Loucy (cell line): ENCODE results near the gene SPATA13.
"Not testable (repeated sequence)": the region's sequence is repeated elsewhere in the genome, so short reads cannot be mapped to it uniquely, and the experiment has no call there.

ENCODE experiments used
- H2AFZ ChIP-seq: fragments of 200-600 bp; sonication (generic); 2 replicates; pipeline ENCODE4 v1.6.0; 2016; ENCODE audit warnings: antibody characterized with exemption, mild to moderate bottlenecking, low read length, moderate library complexity
- H3F3A ChIP-seq: fragments of 200-600 bp; 2 replicates; pipeline ENCODE4 v1.6.0; 2016; ENCODE audit warnings: antibody characterized with exemption, low read depth, mild to moderate bottlenecking
- H3K27me3 ChIP-seq: fragments of 200-600 bp; sonication (generic); 2 replicates; pipeline ENCODE4 v1.6.1; 2014; ENCODE audit warnings: low read length, mild to moderate bottlenecking; ENCODE audit not compliant: insufficient read depth, poor library complexity, severe bottlenecking
- H3K36me3 ChIP-seq: fragments of 200-600 bp; sonication (generic); 2 replicates; pipeline ENCODE4 v1.6.1; 2016; ENCODE audit warnings: low read length; ENCODE audit not compliant: insufficient read depth
- H3K4me1 ChIP-seq: fragments of 200-600 bp; sonication (generic); 2 replicates; pipeline ENCODE4 v1.5.1; 2014; ENCODE audit warnings: low read length, mild to moderate bottlenecking; ENCODE audit not compliant: insufficient read depth, poor library complexity, severe bottlenecking
- H3K4me2 ChIP-seq: fragments of 200-600 bp; sonication (generic); 2 replicates; pipeline ENCODE4 v1.6.0; 2014; ENCODE audit warnings: antibody characterized with exemption, low read length, low read depth, mild to moderate bottlenecking; ENCODE audit not compliant: poor library complexity, severe bottlenecking
- H3K4me3 ChIP-seq: fragments of 200-600 bp; sonication (generic); 2 replicates; pipeline ENCODE4 v1.5.1; 2014; ENCODE audit warnings: low read length, mild to moderate bottlenecking, mixed read lengths; ENCODE audit not compliant: poor library complexity, severe bottlenecking
- H3K79me2 ChIP-seq: fragments of 200-600 bp; sonication (generic); 2 replicates; pipeline ENCODE4 v1.6.1; 2014; ENCODE audit warnings: low read length; ENCODE audit not compliant: insufficient read depth
- H3K9ac ChIP-seq: fragments of 200-600 bp; sonication (generic); 2 replicates; pipeline ENCODE4 v1.6.0; 2014; ENCODE audit warnings: mild to moderate bottlenecking, low read depth, low read length, moderate library complexity; ENCODE audit not compliant: poor library complexity, severe bottlenecking
- H3K9me2 ChIP-seq: fragments of 200-600 bp; sonication (generic); replicated peaks from 2 replicates; pipeline ENCODE4 v1.6.1; 2016; ENCODE audit warnings: low read depth, low read length, mixed read lengths
- H3K9me3 ChIP-seq: fragments of 200-600 bp; sonication (generic); 2 replicates; pipeline ENCODE4 v1.6.1; 2014; ENCODE audit warnings: mild to moderate bottlenecking, antibody characterized with exemption, low read length, low read depth; ENCODE audit not compliant: insufficient read depth
- H4K20me1 ChIP-seq: fragments of 200-600 bp; sonication (generic); 2 replicates; pipeline ENCODE4 v1.6.0; 2014; ENCODE audit warnings: antibody characterized with exemption, low read length, mild to moderate bottlenecking; ENCODE audit not compliant: insufficient read depth, poor library complexity, severe bottlenecking
- EZH2phosphoT487 ChIP-seq: fragments of 200-600 bp; IDR thresholded peaks from 2 replicates; pipeline ENCODE4 v1.6.1; 2018; ENCODE audit warnings: antibody characterized with exemption, mild to moderate bottlenecking, moderate library complexity, borderline replicate concordance
- TF ChIP-seq, protein P1 (sequence below): fragments of 200-600 bp; sonication (generic); conservative IDR thresholded peaks from 2 replicates; pipeline ENCODE4 v1.5.1; 2014; ENCODE audit warnings: mild to moderate bottlenecking, antibody characterized with exemption, low read length

The SPATA13 gene

DNA sequence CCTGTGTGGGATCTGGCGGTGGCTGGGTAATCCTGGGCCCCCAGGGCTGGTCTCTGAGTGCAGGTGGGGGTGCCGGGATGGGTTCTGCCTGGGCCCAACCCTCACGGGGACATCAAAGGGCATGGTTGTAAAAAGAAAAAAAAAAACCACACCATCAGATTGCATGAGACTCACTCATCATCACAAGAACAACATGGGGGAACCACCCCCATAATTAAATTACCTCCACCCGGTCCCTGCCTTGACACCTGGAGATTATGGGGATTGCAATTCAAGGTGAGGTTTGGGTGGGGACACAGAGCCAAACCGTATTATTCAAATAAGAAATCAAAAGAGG, 163.2 kb downstream of the SPATA13 start:
- no peaks in the 10 kb centered on the region for H3K27me3 ChIP-seq
- H3K9me2 ChIP-seq, result no peaks in the 10 kb centered on the region
- H3K9me3 ChIP-seq, result no peaks in the 10 kb centered on the region
- TF ChIP-seq, protein P1, sequence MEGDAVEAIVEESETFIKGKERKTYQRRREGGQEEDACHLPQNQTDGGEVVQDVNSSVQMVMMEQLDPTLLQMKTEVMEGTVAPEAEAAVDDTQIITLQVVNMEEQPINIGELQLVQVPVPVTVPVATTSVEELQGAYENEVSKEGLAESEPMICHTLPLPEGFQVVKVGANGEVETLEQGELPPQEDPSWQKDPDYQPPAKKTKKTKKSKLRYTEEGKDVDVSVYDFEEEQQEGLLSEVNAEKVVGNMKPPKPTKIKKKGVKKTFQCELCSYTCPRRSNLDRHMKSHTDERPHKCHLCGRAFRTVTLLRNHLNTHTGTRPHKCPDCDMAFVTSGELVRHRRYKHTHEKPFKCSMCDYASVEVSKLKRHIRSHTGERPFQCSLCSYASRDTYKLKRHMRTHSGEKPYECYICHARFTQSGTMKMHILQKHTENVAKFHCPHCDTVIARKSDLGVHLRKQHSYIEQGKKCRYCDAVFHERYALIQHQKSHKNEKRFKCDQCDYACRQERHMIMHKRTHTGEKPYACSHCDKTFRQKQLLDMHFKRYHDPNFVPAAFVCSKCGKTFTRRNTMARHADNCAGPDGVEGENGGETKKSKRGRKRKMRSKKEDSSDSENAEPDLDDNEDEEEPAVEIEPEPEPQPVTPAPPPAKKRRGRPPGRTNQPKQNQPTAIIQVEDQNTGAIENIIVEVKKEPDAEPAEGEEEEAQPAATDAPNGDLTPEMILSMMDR, result no peak
- TF ChIP-seq EZH2phosphoT487, result no peak
- H3K9ac ChIP-seq, result no peak overlapping the region
- no peaks in the 10 kb centered on the region for H4K20me1 ChIP-seq
- no peaks in the 10 kb centered on the region for H3K4me1 ChIP-seq
- H3K79me2 ChIP-seq, result no peaks in the 10 kb centered on the region
- H3K36me3 ChIP-seq, result no peaks in the 10 kb centered on the region
- no peak overlapping the region for H3K4me3 ChIP-seq
- no peak overlapping the region for H3K4me2 ChIP-seq
- H2AFZ ChIP-seq, result no peak overlapping the region
- H3F3A ChIP-seq, result no peaks in the 10 kb centered on the region

DNA sequence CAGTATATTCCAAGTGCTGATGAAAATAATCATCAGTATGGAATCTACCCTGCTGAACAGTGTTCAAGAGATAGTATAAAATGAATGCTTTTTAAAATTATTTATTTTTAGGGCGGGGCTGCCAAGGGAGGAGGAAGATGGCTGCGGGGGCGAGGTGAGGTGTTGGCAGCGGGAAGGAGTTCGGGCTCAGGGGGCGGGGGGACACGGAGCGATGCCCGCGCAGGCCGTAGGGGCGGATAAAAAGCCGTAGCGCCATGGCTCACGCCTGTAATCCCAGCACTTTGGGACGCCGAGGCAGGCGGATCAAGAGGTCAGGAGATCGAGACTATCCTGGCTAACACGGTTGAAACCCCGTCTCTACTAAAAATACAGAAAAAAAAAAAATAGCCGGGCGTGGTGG, 167.1 kb downstream of the SPATA13 start:
- not testable (repeated sequence) for H3K27me3 ChIP-seq, H3K36me3 ChIP-seq, H3K79me2 ChIP-seq, H3K9ac ChIP-seq, H3K9me3 ChIP-seq, H4K20me1 ChIP-seq, H3K4me1 ChIP-seq, H3F3A ChIP-seq, H2AFZ ChIP-seq, H3K4me2 ChIP-seq, H3K4me3 ChIP-seq, H3K9me2 ChIP-seq

DNA sequence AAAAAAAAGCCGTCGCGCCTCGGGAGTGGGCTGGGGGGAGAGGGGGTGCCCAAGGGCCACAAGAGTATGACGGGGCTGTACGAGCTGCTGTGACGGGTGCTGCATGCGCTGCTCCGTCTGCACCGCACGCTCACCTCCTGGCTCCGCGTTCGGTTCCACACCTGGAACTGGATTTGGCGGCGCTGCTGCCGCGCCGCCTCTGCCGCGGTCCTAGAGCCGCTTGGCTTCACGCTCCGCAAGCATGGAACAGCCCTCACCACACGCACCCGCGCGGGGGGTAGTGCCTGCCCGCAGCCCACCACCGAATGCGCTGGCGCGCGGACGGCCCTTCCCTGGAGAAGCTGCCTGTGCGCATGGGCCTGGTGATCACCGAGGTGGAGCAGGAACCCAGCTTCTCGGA, 167.6 kb downstream of the SPATA13 start:
- no peak overlapping the region for H3K4me3 ChIP-seq
- no peaks in the 10 kb centered on the region for H3K36me3 ChIP-seq
- H3K9me3 ChIP-seq, result no peaks in the 10 kb centered on the region
- H3K27me3 ChIP-seq, result no peaks in the 10 kb centered on the region
- no peaks in the 10 kb centered on the region for H4K20me1 ChIP-seq
- H2AFZ ChIP-seq, result no peak overlapping the region
- no peak overlapping the region for H3K4me2 ChIP-seq
- no peaks in the 10 kb centered on the region for H3K4me1 ChIP-seq
- no peak for TF ChIP-seq EZH2phosphoT487
- TF ChIP-seq, protein P1, result no peak
- no peaks in the 10 kb centered on the region for H3K9me2 ChIP-seq
- H3F3A ChIP-seq, result no peaks in the 10 kb centered on the region
- no peak overlapping the region for H3K9ac ChIP-seq
- H3K79me2 ChIP-seq, result no peaks in the 10 kb centered on the region

DNA sequence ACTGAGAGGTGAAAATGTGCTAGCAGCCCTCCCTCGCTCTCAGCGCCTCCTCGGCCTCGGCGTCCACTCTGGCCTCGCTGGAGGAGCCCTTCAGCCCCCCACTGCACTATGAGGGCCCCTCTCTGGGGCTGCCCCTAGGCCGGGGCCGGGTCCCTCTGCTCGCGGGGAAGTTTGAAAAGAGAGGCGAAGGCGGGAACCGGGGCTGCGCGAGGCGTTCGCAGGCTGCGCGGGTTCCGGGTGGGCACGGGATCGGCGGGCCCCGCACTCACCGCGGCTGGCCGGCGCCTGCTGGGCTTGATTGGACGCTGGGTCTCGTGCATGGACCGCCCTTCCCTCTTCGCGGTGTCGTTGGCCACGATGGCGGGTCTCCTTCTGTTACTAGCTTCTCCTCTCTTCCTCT, 178.2 kb downstream of the SPATA13 start:
- Histone ChIP-seq H3F3A (no peaks in the 10 kb centered on the region), H2AFZ (no peak overlapping the region), H3K9me3 (no peaks in the 10 kb centered on the region), H3K4me2 (no peak overlapping the region), H3K27me3 (no peaks in the 10 kb centered on the region), H3K79me2 (no peaks in the 10 kb centered on the region), H4K20me1 (no peaks in the 10 kb centered on the region), H3K9ac (no peak overlapping the region), H3K4me1 (no peaks in the 10 kb centered on the region), H3K9me2 (no peaks in the 10 kb centered on the region), H3K4me3 (no peak overlapping the region), H3K36me3 (no peaks in the 10 kb centered on the region)
- no peak for TF ChIP-seq EZH2phosphoT487
- TF ChIP-seq, protein P1, result no peak
